ENCODE measurements around the gene ASB1. TPM values are rescaled to one million over a fixed set of nuclear protein-coding genes. Genes with fewer than 3 reads are reported as not detected.

Gene ASB1
- total RNA-seq, 1 donor from 2014 or later = 34.4 TPM

- H3K36me3 Mint-ChIP-seq = peaks cover 27% of the 10 kb centered on the region
- H3K4me1 Mint-ChIP-seq (ENCODE audit: unreplicated experiment) = peaks cover 6% of the 10 kb centered on the region
- H3K27me3 Mint-ChIP-seq = no peaks in the 10 kb centered on the region
- H3K4me3 Mint-ChIP-seq = no peak overlapping the region
- DNase-seq (ENCODE audit: extremely low spot score, unreplicated experiment) = no peak
- no peak for TF ChIP-seq CTCF (conservative IDR thresholded peaks at IDR 0.05)
- peaks cover 6% of the 10 kb centered on the region for H3K9me3 Mint-ChIP-seq
- no peak overlapping the region for H3K27ac Mint-ChIP-seq
These were observed 6.7 kb downstream of the ASB1 start for GRCh38 chr2:238433300-238433915.

- Mint-ChIP-seq H3K36me3 (peaks cover 31% of the 10 kb centered on the region), H3K27ac (no peak overlapping the region), H3K4me1 (ENCODE audit: unreplicated experiment) (peaks cover 13% of the 10 kb centered on the region), H3K4me3 (no peak overlapping the region), H3K27me3 (no peaks in the 10 kb centered on the region), H3K9me3 (peaks cover 6% of the 10 kb centered on the region)
- DNase-seq (ENCODE audit: extremely low spot score, unreplicated experiment) = no peak
- TF ChIP-seq CTCF (conservative IDR thresholded peaks at IDR 0.05) = no peak
These were observed 7.5 kb downstream of the ASB1 start for GRCh38 chr2:238433941-238434845.

DNA sequence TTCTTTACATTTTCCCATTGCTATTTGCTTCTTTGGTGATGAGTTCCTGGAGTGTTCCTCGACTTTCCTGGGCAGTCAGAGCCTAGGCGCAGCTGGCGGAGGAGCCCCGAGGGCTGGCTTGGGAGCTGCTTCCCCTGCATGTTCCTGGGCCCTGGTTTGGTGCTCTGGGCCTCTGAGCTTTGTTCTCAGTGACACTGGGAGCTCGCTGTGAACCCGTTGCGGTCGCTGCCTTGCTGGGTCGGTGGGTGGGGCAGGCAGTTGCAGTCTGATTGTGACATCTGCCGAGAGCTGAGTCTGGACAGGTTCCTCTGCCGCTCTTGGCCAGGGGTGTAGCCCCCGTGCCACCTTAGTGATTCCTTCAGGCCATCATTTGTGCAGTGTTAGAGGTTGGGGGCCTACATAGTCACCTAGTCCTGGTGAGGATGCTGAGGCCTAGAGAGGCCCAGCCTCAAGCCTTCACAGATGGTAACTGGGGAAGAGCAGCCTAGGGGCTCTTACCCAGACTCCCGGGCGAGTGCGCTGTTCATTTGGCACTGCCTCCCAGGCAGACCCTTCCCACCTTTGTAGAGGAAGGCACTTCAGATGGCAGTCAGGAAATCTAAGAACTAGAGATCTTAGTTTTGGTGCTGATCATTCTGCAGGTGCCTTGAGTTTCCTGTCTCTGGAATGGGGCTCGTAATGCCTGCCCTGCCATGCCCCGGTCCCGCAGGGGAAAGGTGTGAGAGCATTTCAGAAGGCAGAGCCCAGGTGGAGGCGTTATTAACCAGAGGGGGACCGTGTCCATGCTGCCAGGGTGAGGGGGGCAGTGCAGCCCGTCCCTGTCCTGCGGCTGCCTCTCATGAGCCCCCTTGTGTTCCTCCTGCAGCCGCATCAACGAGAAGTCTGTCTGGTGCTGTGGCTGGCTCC, 8.4 kb downstream of the ASB1 start:
- no peak for TF ChIP-seq CTCF (conservative IDR thresholded peaks at IDR 0.05)
- H3K36me3 Mint-ChIP-seq = peaks cover 25% of the 10 kb centered on the region
- H3K27ac Mint-ChIP-seq = no peak overlapping the region
- peaks cover 22% of the 10 kb centered on the region for H3K4me1 Mint-ChIP-seq (ENCODE audit: unreplicated experiment)
- H3K4me3 Mint-ChIP-seq = no peak overlapping the region
- peaks cover 5% of the 10 kb centered on the region for H3K9me3 Mint-ChIP-seq
- no peaks in the 10 kb centered on the region for H3K27me3 Mint-ChIP-seq
- DNase-seq (ENCODE audit: extremely low spot score, unreplicated experiment) = no peak

DNA sequence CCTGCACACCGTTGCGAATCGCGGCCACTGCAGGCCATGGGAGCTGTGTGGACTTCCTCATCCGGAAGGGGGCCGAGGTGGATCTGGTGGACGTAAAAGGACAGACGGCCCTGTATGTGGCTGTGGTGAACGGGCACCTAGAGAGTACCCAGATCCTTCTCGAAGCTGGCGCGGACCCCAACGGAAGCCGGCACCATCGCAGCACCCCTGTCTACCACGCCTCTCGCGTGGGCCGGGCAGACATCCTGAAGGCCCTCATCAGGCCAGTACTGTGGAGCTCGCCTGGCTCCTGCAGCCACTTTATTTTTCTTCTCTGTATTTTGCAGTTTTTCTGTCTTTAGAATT, 9.0 kb downstream of the ASB1 start:
- peaks cover 19% of the 10 kb centered on the region for H3K36me3 Mint-ChIP-seq
- no peak overlapping the region for H3K27ac Mint-ChIP-seq
- H3K4me1 Mint-ChIP-seq (ENCODE audit: unreplicated experiment) = peaks cover 27% of the 10 kb centered on the region

More for the DNA sequence above, 9.0 kb downstream of the ASB1 start:
- Mint-ChIP-seq H3K4me3 (no peak overlapping the region), H3K27me3 (no peaks in the 10 kb centered on the region), H3K9me3 (no peaks in the 10 kb centered on the region)
- TF ChIP-seq CTCF (conservative IDR thresholded peaks at IDR 0.05) = no peak
- no peak for DNase-seq (ENCODE audit: extremely low spot score, unreplicated experiment)

Measured in type B pancreatic cell (in vitro differentiated cells).